ENCODE measurements around the gene ABTB2.

The ABTB2 gene

DNA sequence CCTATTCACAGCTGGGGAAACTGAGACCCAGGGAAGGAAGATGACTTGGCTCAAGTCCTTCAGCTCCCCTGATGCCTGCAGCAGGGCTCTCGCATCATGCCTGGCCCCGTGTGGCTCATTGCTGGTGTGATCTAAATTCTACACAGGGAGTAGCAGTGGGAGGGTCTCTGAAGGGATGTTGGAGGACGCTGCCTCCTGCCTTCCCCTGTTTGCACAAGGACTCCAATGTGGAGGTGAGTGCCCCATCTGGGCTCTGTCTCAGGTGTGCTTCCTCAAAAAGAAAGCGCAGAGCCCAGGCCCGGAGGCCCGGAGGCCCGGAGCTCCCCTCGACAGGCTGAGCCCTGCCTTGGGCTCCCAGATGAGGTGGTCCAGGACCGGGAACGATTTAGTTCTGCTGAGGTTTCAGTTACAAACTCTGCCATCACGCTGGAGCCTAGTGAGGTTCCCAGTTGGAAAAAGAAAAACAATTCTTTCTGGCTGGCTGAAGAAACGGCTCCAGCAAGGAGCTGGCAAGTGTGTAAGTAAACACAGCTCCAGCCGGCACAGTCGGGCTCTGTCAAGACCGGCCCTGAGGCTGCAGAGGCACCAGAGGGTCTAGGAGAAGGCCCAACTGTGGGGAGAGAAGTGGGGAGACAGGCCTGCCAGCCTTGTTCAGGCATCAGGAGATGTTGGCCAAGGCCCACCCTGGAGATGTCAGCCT lies 202.6 kb downstream of the ABTB2 start:
- DNase-seq (ENCODE audit: low read depth in 1 of 2, low spot score in 1 of 2) = no peak
- TF ChIP-seq GABPA (IDR thresholded peaks at IDR 0.05; ENCODE audit: low read depth) (no peak), SPI1 (IDR thresholded peaks at IDR 0.05; ENCODE audit: borderline replicate concordance, low read depth) (no peak), POLR2AphosphoS5 (IDR thresholded peaks at IDR 0.05; ENCODE audit: low read depth) (no peak)
- TF ChIP-seq, protein P1, sequence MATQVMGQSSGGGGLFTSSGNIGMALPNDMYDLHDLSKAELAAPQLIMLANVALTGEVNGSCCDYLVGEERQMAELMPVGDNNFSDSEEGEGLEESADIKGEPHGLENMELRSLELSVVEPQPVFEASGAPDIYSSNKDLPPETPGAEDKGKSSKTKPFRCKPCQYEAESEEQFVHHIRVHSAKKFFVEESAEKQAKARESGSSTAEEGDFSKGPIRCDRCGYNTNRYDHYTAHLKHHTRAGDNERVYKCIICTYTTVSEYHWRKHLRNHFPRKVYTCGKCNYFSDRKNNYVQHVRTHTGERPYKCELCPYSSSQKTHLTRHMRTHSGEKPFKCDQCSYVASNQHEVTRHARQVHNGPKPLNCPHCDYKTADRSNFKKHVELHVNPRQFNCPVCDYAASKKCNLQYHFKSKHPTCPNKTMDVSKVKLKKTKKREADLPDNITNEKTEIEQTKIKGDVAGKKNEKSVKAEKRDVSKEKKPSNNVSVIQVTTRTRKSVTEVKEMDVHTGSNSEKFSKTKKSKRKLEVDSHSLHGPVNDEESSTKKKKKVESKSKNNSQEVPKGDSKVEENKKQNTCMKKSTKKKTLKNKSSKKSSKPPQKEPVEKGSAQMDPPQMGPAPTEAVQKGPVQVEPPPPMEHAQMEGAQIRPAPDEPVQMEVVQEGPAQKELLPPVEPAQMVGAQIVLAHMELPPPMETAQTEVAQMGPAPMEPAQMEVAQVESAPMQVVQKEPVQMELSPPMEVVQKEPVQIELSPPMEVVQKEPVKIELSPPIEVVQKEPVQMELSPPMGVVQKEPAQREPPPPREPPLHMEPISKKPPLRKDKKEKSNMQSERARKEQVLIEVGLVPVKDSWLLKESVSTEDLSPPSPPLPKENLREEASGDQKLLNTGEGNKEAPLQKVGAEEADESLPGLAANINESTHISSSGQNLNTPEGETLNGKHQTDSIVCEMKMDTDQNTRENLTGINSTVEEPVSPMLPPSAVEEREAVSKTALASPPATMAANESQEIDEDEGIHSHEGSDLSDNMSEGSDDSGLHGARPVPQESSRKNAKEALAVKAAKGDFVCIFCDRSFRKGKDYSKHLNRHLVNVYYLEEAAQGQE (IDR thresholded peaks at IDR 0.05; ENCODE audit: insufficient replicate concordance, low read depth) = no peak
- Histone ChIP-seq H3K4me3 (replicated peaks; ENCODE audit: insufficient read depth, low read length) (no peak overlapping the region), H3K27ac (replicated peaks) (peak overlapping the region; percentile 64), H3K27me3 (ENCODE audit: insufficient read depth, poor library complexity, severe bottlenecking) (no peaks in the 10 kb centered on the region)

DNA sequence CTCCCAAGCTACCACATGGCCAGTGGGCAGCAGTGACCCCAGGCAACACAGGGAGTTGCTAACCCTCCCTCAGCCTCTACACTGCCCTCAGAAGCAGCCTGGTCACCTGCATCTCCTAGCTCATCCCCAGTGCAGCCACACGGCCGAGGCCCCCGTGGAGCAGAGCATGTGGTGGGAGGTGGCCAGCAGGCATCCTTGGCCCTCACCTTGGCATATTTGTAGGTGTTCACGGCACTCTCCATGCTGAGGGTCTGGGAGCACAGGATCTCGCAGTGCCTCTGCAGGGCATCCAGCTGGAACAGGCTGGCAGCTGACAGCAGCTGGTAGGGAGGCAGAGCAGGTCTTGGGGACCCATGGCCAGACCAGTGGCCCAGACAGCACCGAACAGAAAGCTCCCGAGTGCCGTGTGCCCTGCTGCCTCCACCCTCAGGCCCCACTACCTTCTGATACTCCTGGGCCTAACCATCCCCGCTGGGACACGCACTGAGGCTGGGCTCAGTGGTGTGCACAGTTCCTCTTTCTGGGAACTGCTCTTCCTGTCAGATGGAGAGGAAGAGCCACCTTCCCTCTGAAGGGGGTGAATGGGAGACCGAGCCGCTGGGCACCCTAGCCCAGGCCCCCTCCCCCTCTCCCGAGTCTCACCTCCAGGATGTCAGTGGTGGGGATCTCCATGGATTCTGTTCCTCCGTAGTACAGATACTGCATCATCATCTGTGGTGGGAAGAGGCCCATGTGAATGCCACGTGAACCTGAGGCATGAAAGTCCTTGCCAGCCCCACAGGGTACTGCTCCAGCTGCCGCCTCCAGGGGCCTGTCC lies 203.5 kb downstream of the ABTB2 start:
- peak; percentile 81 to 83 for DNase-seq (ENCODE audit: low read depth in 1 of 2, low spot score in 1 of 2)
- Histone ChIP-seq H3K27ac (replicated peaks) (peak overlapping the region; percentile 64), H3K27me3 (ENCODE audit: insufficient read depth, poor library complexity, severe bottlenecking) (no peaks in the 10 kb centered on the region), H3K4me3 (replicated peaks; ENCODE audit: insufficient read depth, low read length) (no peak overlapping the region)
- no peak; the same call in 1 of the 2 replicates for TF ChIP-seq POLR2AphosphoS5 (IDR thresholded peaks at IDR 0.05; ENCODE audit: low read depth)
- peak; percentile 99 for TF ChIP-seq SPI1 (IDR thresholded peaks at IDR 0.05; ENCODE audit: borderline replicate concordance, low read depth)

DNA sequence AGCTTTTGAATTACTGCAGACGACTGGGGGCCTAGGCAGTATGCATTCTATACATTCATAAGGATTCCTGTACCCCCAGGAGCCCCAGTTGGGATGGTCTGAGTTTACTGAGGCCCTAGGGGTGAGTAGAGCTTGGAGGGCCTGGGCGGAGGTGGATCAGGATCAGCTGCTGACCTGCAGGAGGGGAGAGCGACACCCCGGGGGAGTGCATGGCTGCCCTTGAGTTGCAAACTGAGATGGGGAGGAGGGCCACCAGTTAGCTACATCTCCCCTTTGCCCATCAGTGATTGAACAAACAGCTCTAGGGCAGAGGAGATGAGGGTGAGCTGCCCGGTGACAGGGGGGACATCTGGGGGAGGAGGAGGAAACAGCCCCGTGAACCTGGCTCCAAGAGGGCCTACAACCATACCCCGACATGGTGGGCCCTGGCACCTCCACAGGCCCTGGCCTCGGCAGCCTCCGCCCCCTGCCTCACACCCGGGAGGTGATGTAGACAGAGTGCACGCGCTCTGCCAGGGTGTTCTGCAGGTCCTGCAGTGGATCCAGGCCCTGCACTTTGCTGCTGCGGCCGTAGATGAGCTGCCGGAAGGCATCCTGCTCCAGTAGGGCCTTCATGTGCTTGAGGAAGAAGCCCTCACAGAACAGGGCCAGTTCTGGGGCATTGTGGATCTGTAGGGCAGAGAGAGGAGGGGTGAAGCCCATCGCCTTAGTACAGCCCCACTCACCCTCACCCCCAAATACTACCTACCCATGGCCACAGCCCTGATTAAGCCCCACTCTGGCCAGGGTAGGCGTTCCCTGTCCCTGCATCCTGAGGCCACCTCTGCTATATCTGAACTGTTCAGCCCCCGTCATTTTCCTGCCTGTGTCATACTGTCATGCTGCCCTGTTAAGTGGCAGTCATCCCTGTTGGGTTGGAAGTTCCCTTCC lies 205.6 kb downstream of the ABTB2 start:
- no peak for TF ChIP-seq SPI1 (IDR thresholded peaks at IDR 0.05; ENCODE audit: borderline replicate concordance, low read depth)
- no peak for DNase-seq (ENCODE audit: low read depth in 1 of 2, low spot score in 1 of 2)
- no peaks in the 10 kb centered on the region for H3K27me3 ChIP-seq (ENCODE audit: insufficient read depth, poor library complexity, severe bottlenecking)
- no peak overlapping the region for H3K4me3 ChIP-seq (replicated peaks; ENCODE audit: insufficient read depth, low read length)
- peak overlapping the region; percentile 64 for H3K27ac ChIP-seq (replicated peaks)

DNA sequence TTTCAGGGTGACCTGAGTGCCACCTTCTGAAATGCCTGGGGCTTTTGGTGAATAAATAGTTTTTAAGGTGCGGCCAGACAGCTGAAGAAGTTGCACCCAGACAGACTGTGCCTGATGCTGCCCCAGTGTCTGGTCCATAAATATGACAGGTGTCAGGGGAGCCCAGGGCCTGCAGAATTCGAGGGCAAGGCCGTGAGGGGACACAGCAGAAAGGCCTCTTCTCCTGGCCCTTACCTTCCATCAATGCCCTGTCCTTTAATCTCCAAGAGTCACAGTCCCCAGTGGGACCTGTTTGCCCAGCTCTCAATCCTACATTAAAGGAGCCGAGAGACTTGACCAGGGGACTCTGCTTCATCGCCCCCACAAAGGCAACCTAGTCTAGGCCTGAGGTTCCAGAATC lies 206.6 kb downstream of the ABTB2 start:
- no peak for DNase-seq (ENCODE audit: low read depth in 1 of 2, low spot score in 1 of 2)
- Histone ChIP-seq H3K27me3 (ENCODE audit: insufficient read depth, poor library complexity, severe bottlenecking) (no peaks in the 10 kb centered on the region), H3K4me3 (replicated peaks; ENCODE audit: insufficient read depth, low read length) (no peak overlapping the region), H3K27ac (replicated peaks) (no peak overlapping the region; the same call in 1 of the 2 replicates)
- TF ChIP-seq, protein P2, sequence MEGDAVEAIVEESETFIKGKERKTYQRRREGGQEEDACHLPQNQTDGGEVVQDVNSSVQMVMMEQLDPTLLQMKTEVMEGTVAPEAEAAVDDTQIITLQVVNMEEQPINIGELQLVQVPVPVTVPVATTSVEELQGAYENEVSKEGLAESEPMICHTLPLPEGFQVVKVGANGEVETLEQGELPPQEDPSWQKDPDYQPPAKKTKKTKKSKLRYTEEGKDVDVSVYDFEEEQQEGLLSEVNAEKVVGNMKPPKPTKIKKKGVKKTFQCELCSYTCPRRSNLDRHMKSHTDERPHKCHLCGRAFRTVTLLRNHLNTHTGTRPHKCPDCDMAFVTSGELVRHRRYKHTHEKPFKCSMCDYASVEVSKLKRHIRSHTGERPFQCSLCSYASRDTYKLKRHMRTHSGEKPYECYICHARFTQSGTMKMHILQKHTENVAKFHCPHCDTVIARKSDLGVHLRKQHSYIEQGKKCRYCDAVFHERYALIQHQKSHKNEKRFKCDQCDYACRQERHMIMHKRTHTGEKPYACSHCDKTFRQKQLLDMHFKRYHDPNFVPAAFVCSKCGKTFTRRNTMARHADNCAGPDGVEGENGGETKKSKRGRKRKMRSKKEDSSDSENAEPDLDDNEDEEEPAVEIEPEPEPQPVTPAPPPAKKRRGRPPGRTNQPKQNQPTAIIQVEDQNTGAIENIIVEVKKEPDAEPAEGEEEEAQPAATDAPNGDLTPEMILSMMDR (IDR thresholded peaks at IDR 0.05; ENCODE audit: insufficient read depth, low read length) = no peak
- TF ChIP-seq GABPA (IDR thresholded peaks at IDR 0.05; ENCODE audit: low read depth) = no peak
- TF ChIP-seq POLR2AphosphoS5 (IDR thresholded peaks at IDR 0.05; ENCODE audit: low read depth) = no peak
- TF ChIP-seq, protein P1 (IDR thresholded peaks at IDR 0.05; ENCODE audit: insufficient replicate concordance, low read depth) = no peak
- TF ChIP-seq SPI1 (IDR thresholded peaks at IDR 0.05; ENCODE audit: borderline replicate concordance, low read depth) = no peak
